WTC11 (cell line): ENCODE results near the gene MCTS1.

Experiments
- CTCF ChIP-seq: fragments of 200-600 bp; IDR thresholded peaks from 2 replicates; pipeline ENCODE4 v1.8.0; 2022; ENCODE audit warnings: antibody characterized with exemption
- PRRX2 ChIP-seq: fragments of 250-450 bp; sonication (Bioruptor Pico); IDR thresholded peaks from 2 replicates; pipeline ENCODE4 v1.8.0; 2021; ENCODE audit warnings: mild to moderate bottlenecking
- TF ChIP-seq, protein P1 (sequence below): sonication (generic); formaldehyde crosslinking; IDR thresholded peaks from 2 replicates; pipeline ENCODE4 v1.8.1; 2022; ENCODE audit warnings: low read depth, mild to moderate bottlenecking, moderate library complexity, missing genetic modification reagents, borderline replicate concordance

GRCh38 chrX:120653000-120653399, 49.1 kb downstream of the MCTS1 start:
- TF ChIP-seq, protein P1, sequence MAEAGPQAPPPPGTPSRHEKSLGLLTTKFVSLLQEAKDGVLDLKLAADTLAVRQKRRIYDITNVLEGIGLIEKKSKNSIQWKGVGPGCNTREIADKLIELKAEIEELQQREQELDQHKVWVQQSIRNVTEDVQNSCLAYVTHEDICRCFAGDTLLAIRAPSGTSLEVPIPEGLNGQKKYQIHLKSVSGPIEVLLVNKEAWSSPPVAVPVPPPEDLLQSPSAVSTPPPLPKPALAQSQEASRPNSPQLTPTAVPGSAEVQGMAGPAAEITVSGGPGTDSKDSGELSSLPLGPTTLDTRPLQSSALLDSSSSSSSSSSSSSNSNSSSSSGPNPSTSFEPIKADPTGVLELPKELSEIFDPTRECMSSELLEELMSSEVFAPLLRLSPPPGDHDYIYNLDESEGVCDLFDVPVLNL = no peak
- TF ChIP-seq PRRX2 (CRISPR knock-in tag) (no peak), CTCF (no peak)
